ENCODE measurements around the gene FGFBP1. TPM values are rescaled to one million over a fixed set of nuclear protein-coding genes. Genes with fewer than 3 reads are reported as not detected.

The FGFBP1 gene
- total and polyA plus RNA-seq, 12 donors, result 0.13 TPM; not detected in 11

DNA sequence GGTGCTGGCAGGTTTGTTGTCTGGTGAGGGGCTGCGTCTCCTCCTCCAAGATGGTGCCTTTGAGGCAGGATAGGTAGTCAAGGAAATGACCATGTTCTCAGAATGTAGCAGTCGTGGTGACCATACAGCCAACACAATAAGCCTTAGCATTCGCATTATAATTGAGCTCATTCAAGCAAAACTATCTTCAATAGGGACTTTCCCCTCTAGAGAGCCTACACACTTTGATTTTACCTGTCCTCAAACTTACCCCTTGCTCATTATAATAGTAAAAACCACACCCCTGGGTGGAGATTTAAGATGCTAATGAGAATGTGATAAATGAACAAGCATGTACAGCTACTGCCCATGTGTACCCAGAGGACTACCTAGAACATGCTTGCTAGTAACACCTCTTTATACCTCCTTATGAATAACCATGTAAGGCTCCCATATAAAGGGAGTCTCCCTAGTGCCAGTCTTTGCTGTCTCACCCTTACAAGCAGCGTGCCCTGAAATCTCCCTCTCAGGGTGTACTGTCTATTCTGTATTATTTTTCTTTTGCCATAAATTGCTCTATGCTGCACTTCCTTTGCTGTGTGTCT lies 48.2 kb downstream of the FGFBP1 start:
- Histone ChIP-seq H3K4me3 (no peak overlapping the region), H3K27me3 (peaks cover 0 to 7% (median 0%) of the 10 kb centered on the region in 7 donors), H3K36me3 (no peaks in the 10 kb centered on the region), H3K4me1 (no peaks in the 10 kb centered on the region), H3K9me3 (no peaks in the 10 kb centered on the region), H3K27ac (no peak overlapping the region)
- TF ChIP-seq, protein P1, sequence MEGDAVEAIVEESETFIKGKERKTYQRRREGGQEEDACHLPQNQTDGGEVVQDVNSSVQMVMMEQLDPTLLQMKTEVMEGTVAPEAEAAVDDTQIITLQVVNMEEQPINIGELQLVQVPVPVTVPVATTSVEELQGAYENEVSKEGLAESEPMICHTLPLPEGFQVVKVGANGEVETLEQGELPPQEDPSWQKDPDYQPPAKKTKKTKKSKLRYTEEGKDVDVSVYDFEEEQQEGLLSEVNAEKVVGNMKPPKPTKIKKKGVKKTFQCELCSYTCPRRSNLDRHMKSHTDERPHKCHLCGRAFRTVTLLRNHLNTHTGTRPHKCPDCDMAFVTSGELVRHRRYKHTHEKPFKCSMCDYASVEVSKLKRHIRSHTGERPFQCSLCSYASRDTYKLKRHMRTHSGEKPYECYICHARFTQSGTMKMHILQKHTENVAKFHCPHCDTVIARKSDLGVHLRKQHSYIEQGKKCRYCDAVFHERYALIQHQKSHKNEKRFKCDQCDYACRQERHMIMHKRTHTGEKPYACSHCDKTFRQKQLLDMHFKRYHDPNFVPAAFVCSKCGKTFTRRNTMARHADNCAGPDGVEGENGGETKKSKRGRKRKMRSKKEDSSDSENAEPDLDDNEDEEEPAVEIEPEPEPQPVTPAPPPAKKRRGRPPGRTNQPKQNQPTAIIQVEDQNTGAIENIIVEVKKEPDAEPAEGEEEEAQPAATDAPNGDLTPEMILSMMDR (IDR thresholded peaks at IDR 0.05), result no peak
- no peak for ATAC-seq
- DNase-seq, result no peak
- 90% methylated on average over 4 of the region's 4 CpGs for WGBS, 2 donors
- intact Hi-C loops (cut with DNase I), result no loop called here

GRCh38 chr4:15888515-15888914 lies 50.0 kb downstream of the FGFBP1 start:
- ATAC-seq, result no peak
- no peaks in the 10 kb centered on the region for H3K9me3 ChIP-seq
- no peaks in the 10 kb centered on the region for H3K36me3 ChIP-seq
- H3K27me3 ChIP-seq, result peaks cover 0 to 7% (median 0%) of the 10 kb centered on the region in 7 donors
- H3K4me1 ChIP-seq, result no peaks in the 10 kb centered on the region
- DNase-seq, result no peak
- intact Hi-C loops (cut with DNase I), result loop anchor here in 5 of 10 donors (2.0 to 10.0 kb wide), 5 partner anchors 66 to 404 kb away; no protein-coding TSS in a partner anchor
- no peak overlapping the region for H3K4me3 ChIP-seq
- H3K27ac ChIP-seq, result no peak overlapping the region
- WGBS, 2 donors, result 85 to 86% methylated on average over 9 of the region's 9 CpGs
- TF ChIP-seq, protein P1 (IDR thresholded peaks at IDR 0.05), result no peak

Other genes with a start within 250 kb of the FGFBP1 start
- 1 to 10 TPM; 1.3 to 5.7 (median 3.2) TPM for gene BST1, start 235.7 kb downstream of the FGFBP1 start, total RNA-seq
- 1 to 10 TPM; 2.3 to 2.9 TPM for gene BST1, start 235.7 kb downstream of the FGFBP1 start, polyA plus RNA-seq
- gene CD38, start 160.4 kb downstream of the FGFBP1 start, total RNA-seq, result 10 to 100 TPM in 1 of 10 donors, 1 to 10 TPM in 7, under 1 TPM in 2; 0.68 to 11.3 (median 3.3) TPM
- 1 to 10 TPM; 1.3 to 3.7 TPM for gene CD38, start 160.4 kb downstream of the FGFBP1 start, polyA plus RNA-seq
- gene FGFBP2, start 24.4 kb upstream of the FGFBP1 start, total RNA-seq, result 10 to 100 TPM in 1 of 10 donors, 1 to 10 TPM in 8, under 1 TPM in 1; 0.32 to 15.8 (median 1.6) TPM
- gene FGFBP2, start 24.4 kb upstream of the FGFBP1 start, polyA plus RNA-seq, result 1 to 10 TPM in 1 of 2 donors, under 1 TPM in 1; 0.96 to 2.3 TPM
- gene PROM1, start 145.3 kb upstream of the FGFBP1 start, total RNA-seq, result 10 to 100 TPM in 4 of 10 donors, 1 to 10 TPM in 6; 1.3 to 19.3 (median 3.4) TPM
- gene PROM1, start 145.3 kb upstream of the FGFBP1 start, polyA plus RNA-seq, result 1 to 10 TPM; 1.2 to 4.5 TPM